Fibroblast of peridontal ligament (primary cell): Measurements from ENCODE around the gene SLC25A15.

ENCODE experiments used
- DNase-seq: peaks from one replicate; pipeline ENCODE4 v3.0.0-alpha.2; 2010; ENCODE audit errors: extremely low read depth

Gene SLC25A15

DNA sequence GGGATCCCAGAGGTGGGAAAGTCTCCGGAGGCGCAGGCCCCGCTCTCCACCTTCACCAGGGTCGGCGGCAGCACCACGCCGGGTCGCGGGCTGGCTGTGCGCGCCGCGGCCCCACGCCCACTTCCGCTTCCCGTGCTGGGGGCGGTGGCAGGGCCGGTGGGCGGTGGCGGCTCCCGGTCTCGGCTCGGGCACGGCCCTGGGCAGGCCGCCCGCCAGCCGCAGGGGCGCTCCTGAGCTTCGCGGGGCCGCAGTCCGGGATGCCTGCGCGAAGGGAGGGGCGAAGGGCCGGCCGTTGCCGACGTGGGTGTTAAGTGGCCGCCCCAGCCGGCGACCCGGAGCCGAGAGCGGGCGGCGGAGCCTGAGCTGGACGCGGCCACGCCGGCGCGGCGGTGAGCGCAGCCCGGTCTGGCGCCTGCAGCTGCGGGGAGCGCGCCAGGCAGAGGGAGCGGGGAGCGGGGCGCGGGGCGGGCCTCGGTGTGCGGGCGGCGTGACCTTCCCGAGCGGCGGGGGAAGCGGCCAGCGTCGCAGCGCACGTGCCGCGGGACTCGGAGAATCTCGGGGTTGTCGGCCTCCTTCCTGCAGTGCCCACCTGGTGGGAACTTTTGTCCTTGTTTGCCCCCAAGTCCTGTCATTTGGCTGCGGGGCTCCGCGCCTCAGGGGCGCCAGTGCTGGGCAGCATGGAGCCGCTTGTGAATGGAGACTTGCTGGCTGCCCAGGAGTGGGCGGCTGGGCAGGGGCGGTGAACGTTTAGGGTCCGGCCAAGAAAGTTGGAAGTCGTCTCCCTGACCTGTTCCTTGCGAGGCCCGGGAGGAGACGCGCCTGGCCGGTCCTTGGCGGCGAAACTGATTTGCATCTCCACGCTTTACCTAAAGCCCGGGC is at the start of gene SLC25A15:
TSS of gene SLC25A15 (plus strand) at position 337 of the 879 bp plus-strand sequence. CDS start 3,616 bp downstream, outside the sequence.
- DNase-seq = peak; percentile 52

DNA sequence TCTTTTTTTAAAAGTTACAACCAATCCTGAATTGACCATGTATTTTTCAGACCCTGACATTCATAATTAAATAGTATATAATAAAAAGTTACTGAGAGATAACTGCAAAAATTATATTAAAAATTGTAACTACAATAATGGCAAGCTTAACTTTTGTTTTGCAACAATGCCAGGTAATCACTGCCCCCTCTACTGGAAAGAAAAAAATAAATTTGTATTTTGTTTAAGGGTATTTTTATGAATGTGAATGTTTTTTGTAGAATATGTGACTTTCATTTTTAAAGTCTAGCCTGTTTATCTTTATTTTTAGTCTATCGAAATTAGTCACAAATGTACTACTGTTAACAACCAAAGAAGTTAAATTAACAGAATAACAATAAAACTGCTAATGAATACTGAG is 40.1 kb upstream of the SLC25A15 start:
- DNase-seq = no peak

DNA sequence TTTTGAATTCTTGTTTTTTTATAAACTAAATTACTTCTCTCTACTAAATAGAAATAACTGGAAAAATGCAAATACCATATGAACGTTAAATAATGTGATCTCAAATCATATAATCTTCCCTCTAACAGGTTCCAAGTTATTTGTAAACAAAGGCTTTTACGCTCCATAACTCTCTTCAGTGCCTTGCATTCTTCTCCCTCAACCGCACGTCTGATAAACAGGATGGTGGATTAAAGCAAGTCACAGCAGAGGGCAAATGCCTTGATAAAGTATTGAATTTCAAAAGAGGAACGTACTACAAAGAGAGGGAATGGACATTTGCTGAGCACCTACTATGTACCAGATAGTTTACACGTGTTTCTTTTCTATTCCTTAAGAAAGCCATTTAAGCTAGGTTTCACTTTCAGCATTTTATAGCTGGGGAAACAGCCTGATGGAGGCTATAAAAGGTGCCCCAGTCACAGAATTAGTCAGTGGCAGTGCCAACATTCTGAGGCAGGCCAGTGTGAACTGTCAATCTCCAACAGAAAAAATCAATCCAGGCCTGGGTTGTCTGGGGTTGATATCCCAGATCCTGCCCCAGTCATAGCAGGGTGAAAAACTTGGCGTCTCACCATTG is 34.2 kb upstream of the SLC25A15 start:
- no peak for DNase-seq

GRCh38 chr13:40756042-40756441 is 33.4 kb upstream of the SLC25A15 start:
- DNase-seq = no peak

GRCh38 chr13:40758811-40759210 is 30.6 kb upstream of the SLC25A15 start:
- no peak for DNase-seq

GRCh38 chr13:40762849-40763248 is 26.6 kb upstream of the SLC25A15 start:
- peak; percentile 74 for DNase-seq

DNA sequence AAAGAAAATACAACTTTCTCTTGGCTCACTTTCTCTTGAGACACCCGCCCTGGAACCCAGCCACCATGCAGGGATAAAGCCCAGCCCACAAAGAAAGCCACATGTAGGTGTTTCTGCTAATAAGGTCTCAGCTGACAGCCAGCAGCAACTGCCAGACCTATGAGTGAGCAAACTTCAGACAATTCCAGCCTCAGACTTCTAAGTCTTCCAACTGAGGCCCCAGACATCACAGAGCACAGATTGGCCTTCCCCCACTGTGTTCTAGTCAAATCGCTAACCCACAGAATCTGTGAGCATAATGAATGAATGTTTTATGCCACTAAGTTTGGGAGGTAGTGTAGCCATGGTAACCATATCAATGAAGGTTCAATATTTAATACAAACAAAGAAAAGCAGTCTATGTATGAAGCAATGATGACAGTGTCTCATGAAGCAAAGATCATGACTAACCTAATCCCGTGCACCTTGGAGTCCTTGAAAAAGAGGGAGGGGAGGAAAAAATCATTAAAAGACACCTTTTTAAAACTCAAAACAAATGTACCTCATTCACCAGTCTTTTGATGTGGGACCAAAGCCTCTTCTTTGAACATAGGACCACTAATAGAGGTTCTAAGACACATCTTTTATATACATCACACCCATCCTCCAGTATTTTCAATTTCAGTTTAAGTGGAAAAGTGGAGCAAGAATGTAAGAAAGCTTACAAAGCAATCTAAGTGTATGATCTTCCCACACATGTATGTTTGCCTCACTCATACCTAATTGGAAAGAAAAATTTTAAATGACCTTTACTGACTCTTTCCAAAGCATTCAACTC is 24.6 kb upstream of the SLC25A15 start:
- no peak for DNase-seq

- DNase-seq = no peak
These were observed 23.8 kb upstream of the SLC25A15 start for GRCh38 chr13:40765602-40766001.

GRCh38 chr13:40769970-40770369 is 19.4 kb upstream of the SLC25A15 start:
- DNase-seq = no peak

DNA sequence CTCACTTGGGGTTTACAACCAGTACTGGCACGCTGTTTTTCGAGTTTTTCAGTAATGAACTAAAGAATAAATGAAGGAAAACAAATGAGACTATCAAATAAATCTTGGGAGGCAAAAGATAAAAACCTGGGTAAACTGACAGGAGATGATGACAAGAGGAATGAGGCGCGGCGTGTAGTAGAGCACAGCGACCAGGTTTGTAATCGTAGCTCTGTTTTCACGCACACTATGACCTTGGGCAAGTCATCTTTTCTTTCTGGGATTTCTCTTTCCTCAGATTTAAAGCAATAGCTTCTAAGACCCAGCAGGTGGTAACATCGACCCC is 18.8 kb upstream of the SLC25A15 start:
- DNase-seq = no peak

DNA sequence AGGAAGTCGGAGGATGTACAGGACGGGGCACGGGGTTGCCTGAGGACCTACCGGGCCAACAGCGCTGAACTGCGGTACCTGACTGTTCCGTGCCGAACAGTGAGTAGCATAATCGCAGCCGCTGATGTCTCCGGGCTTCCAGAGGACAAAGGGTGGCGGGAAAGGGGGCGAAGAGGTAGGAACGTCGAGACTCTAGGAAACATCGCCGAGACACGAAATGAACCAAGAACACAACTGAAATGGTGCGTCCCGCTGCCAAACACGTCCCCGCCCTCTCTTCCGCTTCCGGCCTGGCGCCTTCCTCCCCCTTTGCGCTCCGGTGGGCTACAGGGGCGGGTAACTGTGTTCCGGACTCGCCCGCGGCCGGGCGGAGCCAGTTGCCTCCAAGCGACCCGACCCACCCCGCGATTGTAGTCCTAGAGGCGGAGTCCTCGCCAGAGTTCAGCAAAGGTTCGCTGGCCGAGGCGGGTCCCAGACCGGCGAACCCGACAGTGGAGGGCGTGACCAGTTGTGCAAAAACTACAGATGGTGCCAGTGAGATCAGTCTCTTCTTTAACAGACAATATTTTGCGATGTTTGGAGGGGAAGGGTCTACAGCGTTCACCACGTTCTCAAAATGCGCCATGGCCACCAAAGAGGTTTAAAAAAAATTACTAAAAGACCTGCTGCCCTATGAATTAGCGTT is 18.3 kb upstream of the SLC25A15 start, which contains the start of gene MRPS31:
TSS of gene MRPS31 (minus strand) at position 257 of the 685 bp plus-strand sequence. CDS start at position 203, 54 bp downstream.
- DNase-seq = peak; percentile 92

- DNase-seq = no peak
These were observed 16.5 kb upstream of the SLC25A15 start for GRCh38 chr13:40772765-40773473.

GRCh38 chr13:40774672-40775071 is 14.7 kb upstream of the SLC25A15 start:
- no peak for DNase-seq

- no peak for DNase-seq
These were observed 13.2 kb upstream of the SLC25A15 start for GRCh38 chr13:40776232-40776631.

DNA sequence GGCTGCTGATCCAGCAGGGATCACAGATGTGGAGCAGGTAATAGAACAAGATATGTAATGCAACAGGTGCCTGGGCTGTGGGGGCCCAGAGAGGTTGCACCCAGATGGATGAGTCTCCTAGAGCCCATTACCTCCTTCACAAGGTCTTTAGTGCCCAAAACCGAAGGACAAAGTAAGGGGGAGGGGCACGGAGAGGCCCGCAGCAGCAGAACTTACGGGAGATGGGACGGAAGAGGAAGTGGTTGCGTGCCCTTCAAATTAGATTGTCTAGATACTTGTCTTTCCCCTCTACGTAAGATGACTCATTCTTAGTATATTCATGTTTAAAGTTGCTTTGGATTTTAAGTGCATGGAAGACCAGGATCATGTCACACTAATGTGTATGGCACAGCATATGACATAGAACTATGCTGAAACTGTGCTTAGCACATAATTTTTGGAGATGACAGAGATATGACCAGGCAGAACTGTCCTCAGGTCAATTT is 12.7 kb upstream of the SLC25A15 start:
- DNase-seq = no peak

GRCh38 chr13:40777166-40777808 is 12.1 kb upstream of the SLC25A15 start:
- peak; percentile 61 for DNase-seq

GRCh38 chr13:40777809-40778175 is 11.6 kb upstream of the SLC25A15 start:
- DNase-seq = no peak

- no peak for DNase-seq
These were observed 10.4 kb upstream of the SLC25A15 start for GRCh38 chr13:40779049-40779448.

- no peak for DNase-seq
These were observed 9.6 kb upstream of the SLC25A15 start for GRCh38 chr13:40779796-40780285.

GRCh38 chr13:40780822-40781401 is 8.5 kb upstream of the SLC25A15 start:
- no peak for DNase-seq
